ENCODE results near the gene STARD4. TPM values are rescaled to one million over a fixed set of nuclear protein-coding genes. Genes with fewer than 3 reads are reported as not detected.

STARD4 gene
- total and polyA plus RNA-seq, 2 of the 13 experiments (the other 11 are each of a cell fraction or from before 2014, with no cell fraction given): 27.4 to 66.9 TPM

DNA sequence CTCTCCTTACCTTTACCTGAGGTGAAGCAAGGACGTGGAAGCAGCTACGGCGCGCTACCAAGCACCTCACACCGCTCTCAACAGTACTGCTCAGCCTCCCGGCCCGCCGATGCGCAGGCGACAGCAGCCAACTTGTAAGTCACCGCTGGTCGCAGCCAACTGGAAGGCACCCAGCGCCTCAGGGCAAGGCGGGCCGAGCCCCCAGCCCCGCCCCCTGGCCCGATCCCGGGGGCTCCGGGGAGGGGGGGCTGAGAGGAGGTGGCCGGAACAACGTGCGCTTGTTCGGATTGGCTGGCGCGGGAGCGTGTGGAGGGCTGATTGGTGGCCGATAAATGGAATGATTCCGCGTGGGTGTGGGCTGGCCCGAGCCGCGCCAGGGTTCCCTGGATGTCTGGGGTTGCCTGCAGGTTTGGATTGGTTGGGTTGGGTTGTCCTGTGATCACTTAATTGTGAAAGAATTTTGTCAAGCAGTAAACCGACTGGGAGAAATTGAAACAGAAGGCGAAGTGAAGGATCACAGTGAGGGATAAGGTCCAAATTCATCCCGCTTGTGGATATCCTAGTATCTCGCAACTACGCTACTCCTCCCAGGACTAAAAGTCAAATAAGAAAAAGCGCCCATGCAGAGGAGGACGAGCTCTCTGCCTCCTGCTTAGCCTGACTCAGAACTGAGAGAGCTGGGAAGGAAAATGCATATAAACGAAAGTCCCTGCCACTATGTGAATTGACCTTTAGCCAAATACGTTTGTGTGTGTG lies at the start of gene STARD4 (continued):
- peak; percentile 90; the same call in 1 of the 2 replicates for TF ChIP-seq KDM3A (CRISPR knock-in tag; IDR thresholded peaks at IDR 0.05; ENCODE audit: low read depth)
- TF ChIP-seq ZNF737 (CRISPR knock-in tag; IDR thresholded peaks at IDR 0.05; ENCODE audit: borderline replicate concordance): no peak
- TF ChIP-seq, protein P1, sequence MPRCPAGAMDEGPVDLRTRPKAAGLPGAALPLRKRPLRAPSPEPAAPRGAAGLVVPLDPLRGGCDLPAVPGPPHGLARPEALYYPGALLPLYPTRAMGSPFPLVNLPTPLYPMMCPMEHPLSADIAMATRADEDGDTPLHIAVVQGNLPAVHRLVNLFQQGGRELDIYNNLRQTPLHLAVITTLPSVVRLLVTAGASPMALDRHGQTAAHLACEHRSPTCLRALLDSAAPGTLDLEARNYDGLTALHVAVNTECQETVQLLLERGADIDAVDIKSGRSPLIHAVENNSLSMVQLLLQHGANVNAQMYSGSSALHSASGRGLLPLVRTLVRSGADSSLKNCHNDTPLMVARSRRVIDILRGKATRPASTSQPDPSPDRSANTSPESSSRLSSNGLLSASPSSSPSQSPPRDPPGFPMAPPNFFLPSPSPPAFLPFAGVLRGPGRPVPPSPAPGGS (CRISPR knock-in tag; IDR thresholded peaks at IDR 0.05): peak; percentile 93
- TF ChIP-seq, protein P2, sequence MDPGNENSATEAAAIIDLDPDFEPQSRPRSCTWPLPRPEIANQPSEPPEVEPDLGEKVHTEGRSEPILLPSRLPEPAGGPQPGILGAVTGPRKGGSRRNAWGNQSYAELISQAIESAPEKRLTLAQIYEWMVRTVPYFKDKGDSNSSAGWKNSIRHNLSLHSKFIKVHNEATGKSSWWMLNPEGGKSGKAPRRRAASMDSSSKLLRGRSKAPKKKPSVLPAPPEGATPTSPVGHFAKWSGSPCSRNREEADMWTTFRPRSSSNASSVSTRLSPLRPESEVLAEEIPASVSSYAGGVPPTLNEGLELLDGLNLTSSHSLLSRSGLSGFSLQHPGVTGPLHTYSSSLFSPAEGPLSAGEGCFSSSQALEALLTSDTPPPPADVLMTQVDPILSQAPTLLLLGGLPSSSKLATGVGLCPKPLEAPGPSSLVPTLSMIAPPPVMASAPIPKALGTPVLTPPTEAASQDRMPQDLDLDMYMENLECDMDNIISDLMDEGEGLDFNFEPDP (CRISPR knock-in tag; conservative IDR thresholded peaks at IDR 0.05): no peak
- peak; percentile 73 for TF ChIP-seq BCL6 (CRISPR knock-in tag; IDR thresholded peaks at IDR 0.05)
- TF ChIP-seq NFIC (IDR thresholded peaks at IDR 0.05; ENCODE audit: low read length): 0 out of 2 replicates have a peak, but pooled peaks have one; percentile 38
- TF ChIP-seq GFI1 (CRISPR knock-in tag; IDR thresholded peaks at IDR 0.05; ENCODE audit: borderline replicate concordance): 0 out of 2 replicates have a peak, but pooled peaks have one; percentile 59
- TF ChIP-seq ZNF510 (CRISPR knock-in tag; IDR thresholded peaks at IDR 0.05; ENCODE audit: low read depth): no peak
- TF ChIP-seq ZNF747 (CRISPR knock-in tag; IDR thresholded peaks at IDR 0.05; ENCODE audit: borderline replicate concordance): peak; percentile 52; the same call in 1 of the 2 replicates
- TF ChIP-seq ZNF501 (CRISPR knock-in tag; IDR thresholded peaks at IDR 0.05): peak; percentile 98
- TF ChIP-seq, protein P3, sequence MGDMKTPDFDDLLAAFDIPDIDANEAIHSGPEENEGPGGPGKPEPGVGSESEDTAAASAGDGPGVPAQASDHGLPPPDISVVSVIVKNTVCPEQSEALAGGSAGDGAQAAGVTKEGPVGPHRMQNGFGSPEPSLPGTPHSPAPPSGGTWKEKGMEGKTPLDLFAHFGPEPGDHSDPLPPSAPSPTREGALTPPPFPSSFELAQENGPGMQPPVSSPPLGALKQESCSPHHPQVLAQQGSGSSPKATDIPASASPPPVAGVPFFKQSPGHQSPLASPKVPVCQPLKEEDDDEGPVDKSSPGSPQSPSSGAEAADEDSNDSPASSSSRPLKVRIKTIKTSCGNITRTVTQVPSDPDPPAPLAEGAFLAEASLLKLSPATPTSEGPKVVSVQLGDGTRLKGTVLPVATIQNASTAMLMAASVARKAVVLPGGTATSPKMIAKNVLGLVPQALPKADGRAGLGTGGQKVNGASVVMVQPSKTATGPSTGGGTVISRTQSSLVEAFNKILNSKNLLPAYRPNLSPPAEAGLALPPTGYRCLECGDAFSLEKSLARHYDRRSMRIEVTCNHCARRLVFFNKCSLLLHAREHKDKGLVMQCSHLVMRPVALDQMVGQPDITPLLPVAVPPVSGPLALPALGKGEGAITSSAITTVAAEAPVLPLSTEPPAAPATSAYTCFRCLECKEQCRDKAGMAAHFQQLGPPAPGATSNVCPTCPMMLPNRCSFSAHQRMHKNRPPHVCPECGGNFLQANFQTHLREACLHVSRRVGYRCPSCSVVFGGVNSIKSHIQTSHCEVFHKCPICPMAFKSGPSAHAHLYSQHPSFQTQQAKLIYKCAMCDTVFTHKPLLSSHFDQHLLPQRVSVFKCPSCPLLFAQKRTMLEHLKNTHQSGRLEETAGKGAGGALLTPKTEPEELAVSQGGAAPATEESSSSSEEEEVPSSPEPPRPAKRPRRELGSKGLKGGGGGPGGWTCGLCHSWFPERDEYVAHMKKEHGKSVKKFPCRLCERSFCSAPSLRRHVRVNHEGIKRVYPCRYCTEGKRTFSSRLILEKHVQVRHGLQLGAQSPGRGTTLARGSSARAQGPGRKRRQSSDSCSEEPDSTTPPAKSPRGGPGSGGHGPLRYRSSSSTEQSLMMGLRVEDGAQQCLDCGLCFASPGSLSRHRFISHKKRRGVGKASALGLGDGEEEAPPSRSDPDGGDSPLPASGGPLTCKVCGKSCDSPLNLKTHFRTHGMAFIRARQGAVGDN (CRISPR knock-in tag; IDR thresholded peaks at IDR 0.05): peak; percentile 91
- no peak for TF ChIP-seq PLRG1 (conservative IDR thresholded peaks at IDR 0.05)
- no peak for TF ChIP-seq ZNF180 (CRISPR knock-in tag; IDR thresholded peaks at IDR 0.05; ENCODE audit: borderline replicate concordance, low read depth)
- TF ChIP-seq LCORL (IDR thresholded peaks at IDR 0.05): no peak
- TF ChIP-seq LCORL (CRISPR knock-in tag; IDR thresholded peaks at IDR 0.05): peak; percentile 59
- TF ChIP-seq, protein P4, sequence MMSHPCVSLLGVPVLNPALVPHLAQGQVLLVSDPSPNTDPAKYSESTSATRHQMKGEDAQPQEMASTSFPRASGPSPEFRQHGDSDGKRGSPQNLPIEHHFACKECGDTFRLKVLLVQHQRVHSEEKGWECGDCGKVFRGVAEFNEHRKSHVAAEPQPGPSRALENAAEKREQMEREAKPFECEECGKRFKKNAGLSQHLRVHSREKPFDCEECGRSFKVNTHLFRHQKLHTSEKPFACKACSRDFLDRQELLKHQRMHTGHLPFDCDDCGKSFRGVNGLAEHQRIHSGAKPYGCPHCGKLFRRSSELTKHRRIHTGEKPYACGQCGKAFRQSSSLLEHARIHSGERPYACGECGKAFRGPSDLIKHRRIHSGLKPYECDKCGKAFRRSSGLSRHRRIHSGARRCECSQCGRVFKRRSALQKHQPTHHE (CRISPR knock-in tag; IDR thresholded peaks at IDR 0.05; ENCODE audit: borderline replicate concordance): peak; percentile 63; the same call in 1 of the 2 replicates
- peak; percentile 71 for TF ChIP-seq BORCS8-MEF2B (CRISPR knock-in tag; IDR thresholded peaks at IDR 0.05)
- TF ChIP-seq, protein P5, sequence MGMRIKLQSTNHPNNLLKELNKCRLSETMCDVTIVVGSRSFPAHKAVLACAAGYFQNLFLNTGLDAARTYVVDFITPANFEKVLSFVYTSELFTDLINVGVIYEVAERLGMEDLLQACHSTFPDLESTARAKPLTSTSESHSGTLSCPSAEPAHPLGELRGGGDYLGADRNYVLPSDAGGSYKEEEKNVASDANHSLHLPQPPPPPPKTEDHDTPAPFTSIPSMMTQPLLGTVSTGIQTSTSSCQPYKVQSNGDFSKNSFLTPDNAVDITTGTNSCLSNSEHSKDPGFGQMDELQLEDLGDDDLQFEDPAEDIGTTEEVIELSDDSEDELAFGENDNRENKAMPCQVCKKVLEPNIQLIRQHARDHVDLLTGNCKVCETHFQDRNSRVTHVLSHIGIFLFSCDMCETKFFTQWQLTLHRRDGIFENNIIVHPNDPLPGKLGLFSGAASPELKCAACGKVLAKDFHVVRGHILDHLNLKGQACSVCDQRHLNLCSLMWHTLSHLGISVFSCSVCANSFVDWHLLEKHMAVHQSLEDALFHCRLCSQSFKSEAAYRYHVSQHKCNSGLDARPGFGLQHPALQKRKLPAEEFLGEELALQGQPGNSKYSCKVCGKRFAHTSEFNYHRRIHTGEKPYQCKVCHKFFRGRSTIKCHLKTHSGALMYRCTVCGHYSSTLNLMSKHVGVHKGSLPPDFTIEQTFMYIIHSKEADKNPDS (CRISPR knock-in tag; IDR thresholded peaks at IDR 0.05): 0 out of 2 replicates have a peak, but pooled peaks have one; percentile 45
- TF ChIP-seq RXRB (CRISPR knock-in tag; IDR thresholded peaks at IDR 0.05; ENCODE audit: borderline replicate concordance): peak; percentile 72
